Fibroblast of mammary gland (primary cell): ENCODE data around the gene AACS.
"Not testable (repeated sequence)": the region's sequence is repeated elsewhere in the genome, so short reads cannot be mapped to it uniquely, and the experiment has no call there.

Experiments used
- DNase-seq: peaks from one replicate; pipeline ENCODE4 v3.0.0-alpha.2; 2010; ENCODE audit warnings: low read depth
- H3K4me3 ChIP-seq: 2 replicates; pipeline ENCODE4 v1.5.1; 2011; ENCODE audit warnings: low read depth, mild to moderate bottlenecking, low read length, moderate library complexity; ENCODE audit not compliant: control insufficient read depth
- CTCF ChIP-seq: conservative IDR thresholded peaks from 2 replicates; pipeline ENCODE4 v1.5.1; 2011; ENCODE audit warnings: low read depth, low read length, inconsistent platforms; ENCODE audit not compliant: control insufficient read depth, insufficient read depth

Gene AACS

GRCh38 chr12:125079084-125079483 is 13.8 kb downstream of the AACS start:
- TF ChIP-seq CTCF: no peak
- no peak for DNase-seq
- no peak overlapping the region for H3K4me3 ChIP-seq

- no peak overlapping the region for H3K4me3 ChIP-seq
These were observed 14.7 kb downstream of the AACS start for GRCh38 chr12:125079648-125080645.

GRCh38 chr12:125081427-125081826 is 16.2 kb downstream of the AACS start:
- H3K4me3 ChIP-seq: no peak overlapping the region

More at GRCh38 chr12:125079648-125080645, 14.7 kb downstream of the AACS start:
- no peak for TF ChIP-seq CTCF
- DNase-seq: peak; percentile 71

GRCh38 chr12:125083072-125083471 is 17.8 kb downstream of the AACS start:
- TF ChIP-seq CTCF: no peak
- DNase-seq: no peak
- no peak overlapping the region for H3K4me3 ChIP-seq

More at GRCh38 chr12:125081427-125081826, 16.2 kb downstream of the AACS start:
- DNase-seq: no peak
- no peak for TF ChIP-seq CTCF

- DNase-seq, H3K4me3 ChIP-seq: not testable (repeated sequence)
These were observed 23.0 kb downstream of the AACS start for GRCh38 chr12:125088199-125088598.

- DNase-seq: no peak
- H3K4me3 ChIP-seq: no peak overlapping the region
- no peak for TF ChIP-seq CTCF
These were observed 23.8 kb downstream of the AACS start for GRCh38 chr12:125089083-125089482.

- TF ChIP-seq CTCF: no peak
- no peak overlapping the region for H3K4me3 ChIP-seq
- DNase-seq: no peak
These were observed 24.4 kb downstream of the AACS start for GRCh38 chr12:125089626-125090025.
